Measurements from ENCODE around the gene ACTR3.

Gene ACTR3

GRCh38 chr2:113851640-113852039 lies 38.2 kb upstream of the ACTR3 start:
- no peak overlapping the region for H3K4me3 ChIP-seq (ENCODE audit: insufficient read depth, low read depth, low read length, poor library complexity, severe bottlenecking)
- no peak overlapping the region for H3K27ac ChIP-seq (ENCODE audit: insufficient read depth, low read length, poor library complexity, severe bottlenecking)
- no peaks in the 10 kb centered on the region for H3K27me3 ChIP-seq (replicated peaks; ENCODE audit: control insufficient read depth, insufficient read depth, low read length, poor library complexity, severe bottlenecking)
- H3K9me3 ChIP-seq (ENCODE audit: control insufficient read depth, low read length) = no peaks in the 10 kb centered on the region
- H3K4me1 ChIP-seq (ENCODE audit: control insufficient read depth, insufficient read depth, low read length, poor library complexity, severe bottlenecking) = no peaks in the 10 kb centered on the region
- DNase-seq = no peak
- H3K36me3 ChIP-seq (ENCODE audit: control insufficient read depth, insufficient read depth, low read length) = no peaks in the 10 kb centered on the region

GRCh38 chr2:113854208-113854607 lies 35.7 kb upstream of the ACTR3 start:
- Histone ChIP-seq H3K27me3 (replicated peaks; ENCODE audit: control insufficient read depth, insufficient read depth, low read length, poor library complexity, severe bottlenecking) (no peaks in the 10 kb centered on the region), H3K36me3 (ENCODE audit: control insufficient read depth, insufficient read depth, low read length) (no peaks in the 10 kb centered on the region), H3K9me3 (ENCODE audit: control insufficient read depth, low read length) (no peaks in the 10 kb centered on the region), H3K4me1 (ENCODE audit: control insufficient read depth, insufficient read depth, low read length, poor library complexity, severe bottlenecking) (no peaks in the 10 kb centered on the region), H3K27ac (ENCODE audit: insufficient read depth, low read length, poor library complexity, severe bottlenecking) (no peak overlapping the region), H3K4me3 (ENCODE audit: insufficient read depth, low read depth, low read length, poor library complexity, severe bottlenecking) (no peak overlapping the region)
- no peak for DNase-seq

- H3K27ac ChIP-seq (ENCODE audit: insufficient read depth, low read length, poor library complexity, severe bottlenecking) = no peak overlapping the region
- H3K9me3 ChIP-seq (ENCODE audit: control insufficient read depth, low read length) = no peaks in the 10 kb centered on the region
- H3K27me3 ChIP-seq (replicated peaks; ENCODE audit: control insufficient read depth, insufficient read depth, low read length, poor library complexity, severe bottlenecking) = no peaks in the 10 kb centered on the region
- H3K4me1 ChIP-seq (ENCODE audit: control insufficient read depth, insufficient read depth, low read length, poor library complexity, severe bottlenecking) = no peaks in the 10 kb centered on the region
- DNase-seq = no peak
- H3K36me3 ChIP-seq (ENCODE audit: control insufficient read depth, insufficient read depth, low read length) = no peaks in the 10 kb centered on the region
- no peak overlapping the region for H3K4me3 ChIP-seq (ENCODE audit: insufficient read depth, low read depth, low read length, poor library complexity, severe bottlenecking)
Measured at GRCh38 chr2:113854970-113855740, 34.7 kb upstream of the ACTR3 start.

- Histone ChIP-seq H3K9me3 (ENCODE audit: control insufficient read depth, low read length) (no peaks in the 10 kb centered on the region), H3K4me3 (ENCODE audit: insufficient read depth, low read depth, low read length, poor library complexity, severe bottlenecking) (no peak overlapping the region), H3K27me3 (replicated peaks; ENCODE audit: control insufficient read depth, insufficient read depth, low read length, poor library complexity, severe bottlenecking) (no peaks in the 10 kb centered on the region), H3K36me3 (ENCODE audit: control insufficient read depth, insufficient read depth, low read length) (no peaks in the 10 kb centered on the region), H3K27ac (ENCODE audit: insufficient read depth, low read length, poor library complexity, severe bottlenecking) (no peak overlapping the region), H3K4me1 (ENCODE audit: control insufficient read depth, insufficient read depth, low read length, poor library complexity, severe bottlenecking) (no peaks in the 10 kb centered on the region)
- DNase-seq = no peak
Measured at GRCh38 chr2:113857464-113857863, 32.4 kb upstream of the ACTR3 start.

- no peaks in the 10 kb centered on the region for H3K4me1 ChIP-seq (ENCODE audit: control insufficient read depth, insufficient read depth, low read length, poor library complexity, severe bottlenecking)
- no peak overlapping the region for H3K4me3 ChIP-seq (ENCODE audit: insufficient read depth, low read depth, low read length, poor library complexity, severe bottlenecking)
- no peaks in the 10 kb centered on the region for H3K27me3 ChIP-seq (replicated peaks; ENCODE audit: control insufficient read depth, insufficient read depth, low read length, poor library complexity, severe bottlenecking)
- DNase-seq = no peak
- no peaks in the 10 kb centered on the region for H3K36me3 ChIP-seq (ENCODE audit: control insufficient read depth, insufficient read depth, low read length)
- H3K9me3 ChIP-seq (ENCODE audit: control insufficient read depth, low read length) = no peaks in the 10 kb centered on the region
- no peak overlapping the region for H3K27ac ChIP-seq (ENCODE audit: insufficient read depth, low read length, poor library complexity, severe bottlenecking)
Measured at GRCh38 chr2:113858764-113859163, 31.1 kb upstream of the ACTR3 start.

- DNase-seq = no peak
- no peaks in the 10 kb centered on the region for H3K9me3 ChIP-seq (ENCODE audit: control insufficient read depth, low read length)
- no peak overlapping the region for H3K4me3 ChIP-seq (ENCODE audit: insufficient read depth, low read depth, low read length, poor library complexity, severe bottlenecking)
- H3K27ac ChIP-seq (ENCODE audit: insufficient read depth, low read length, poor library complexity, severe bottlenecking) = no peak overlapping the region
- H3K4me1 ChIP-seq (ENCODE audit: control insufficient read depth, insufficient read depth, low read length, poor library complexity, severe bottlenecking) = no peaks in the 10 kb centered on the region
- no peaks in the 10 kb centered on the region for H3K27me3 ChIP-seq (replicated peaks; ENCODE audit: control insufficient read depth, insufficient read depth, low read length, poor library complexity, severe bottlenecking)
- no peaks in the 10 kb centered on the region for H3K36me3 ChIP-seq (ENCODE audit: control insufficient read depth, insufficient read depth, low read length)
Measured at GRCh38 chr2:113861740-113862139, 28.1 kb upstream of the ACTR3 start.

GRCh38 chr2:113863144-113863543 lies 26.7 kb upstream of the ACTR3 start:
- H3K9me3 ChIP-seq (ENCODE audit: control insufficient read depth, low read length) = no peaks in the 10 kb centered on the region
- DNase-seq = no peak
- no peaks in the 10 kb centered on the region for H3K36me3 ChIP-seq (ENCODE audit: control insufficient read depth, insufficient read depth, low read length)
- no peak overlapping the region for H3K4me3 ChIP-seq (ENCODE audit: insufficient read depth, low read depth, low read length, poor library complexity, severe bottlenecking)
- no peak overlapping the region for H3K27ac ChIP-seq (ENCODE audit: insufficient read depth, low read length, poor library complexity, severe bottlenecking)
- H3K4me1 ChIP-seq (ENCODE audit: control insufficient read depth, insufficient read depth, low read length, poor library complexity, severe bottlenecking) = no peaks in the 10 kb centered on the region
- H3K27me3 ChIP-seq (replicated peaks; ENCODE audit: control insufficient read depth, insufficient read depth, low read length, poor library complexity, severe bottlenecking) = no peaks in the 10 kb centered on the region

- Histone ChIP-seq H3K27ac (ENCODE audit: insufficient read depth, low read length, poor library complexity, severe bottlenecking) (no peak overlapping the region), H3K27me3 (replicated peaks; ENCODE audit: control insufficient read depth, insufficient read depth, low read length, poor library complexity, severe bottlenecking) (no peaks in the 10 kb centered on the region), H3K4me1 (ENCODE audit: control insufficient read depth, insufficient read depth, low read length, poor library complexity, severe bottlenecking) (no peaks in the 10 kb centered on the region), H3K36me3 (ENCODE audit: control insufficient read depth, insufficient read depth, low read length) (no peaks in the 10 kb centered on the region), H3K4me3 (ENCODE audit: insufficient read depth, low read depth, low read length, poor library complexity, severe bottlenecking) (no peak overlapping the region), H3K9me3 (ENCODE audit: control insufficient read depth, low read length) (no peaks in the 10 kb centered on the region)
- no peak for DNase-seq
Measured at GRCh38 chr2:113867571-113867970, 22.3 kb upstream of the ACTR3 start.

- no peak overlapping the region for H3K27ac ChIP-seq (ENCODE audit: insufficient read depth, low read length, poor library complexity, severe bottlenecking)
- no peaks in the 10 kb centered on the region for H3K27me3 ChIP-seq (replicated peaks; ENCODE audit: control insufficient read depth, insufficient read depth, low read length, poor library complexity, severe bottlenecking)
- no peaks in the 10 kb centered on the region for H3K36me3 ChIP-seq (ENCODE audit: control insufficient read depth, insufficient read depth, low read length)
- H3K4me3 ChIP-seq (ENCODE audit: insufficient read depth, low read depth, low read length, poor library complexity, severe bottlenecking) = no peak overlapping the region
- no peak for DNase-seq
- H3K4me1 ChIP-seq (ENCODE audit: control insufficient read depth, insufficient read depth, low read length, poor library complexity, severe bottlenecking) = no peaks in the 10 kb centered on the region
- no peaks in the 10 kb centered on the region for H3K9me3 ChIP-seq (ENCODE audit: control insufficient read depth, low read length)
Measured at GRCh38 chr2:113869253-113869652, 20.6 kb upstream of the ACTR3 start.

GRCh38 chr2:113872201-113872600 lies 17.7 kb upstream of the ACTR3 start:
- peaks cover 6% of the 10 kb centered on the region for H3K4me1 ChIP-seq (ENCODE audit: control insufficient read depth, insufficient read depth, low read length, poor library complexity, severe bottlenecking)
- no peak for DNase-seq
- no peaks in the 10 kb centered on the region for H3K27me3 ChIP-seq (replicated peaks; ENCODE audit: control insufficient read depth, insufficient read depth, low read length, poor library complexity, severe bottlenecking)
- H3K27ac ChIP-seq (ENCODE audit: insufficient read depth, low read length, poor library complexity, severe bottlenecking) = no peak overlapping the region
- H3K36me3 ChIP-seq (ENCODE audit: control insufficient read depth, insufficient read depth, low read length) = no peaks in the 10 kb centered on the region
- no peaks in the 10 kb centered on the region for H3K9me3 ChIP-seq (ENCODE audit: control insufficient read depth, low read length)
- no peak overlapping the region for H3K4me3 ChIP-seq (ENCODE audit: insufficient read depth, low read depth, low read length, poor library complexity, severe bottlenecking)

Data from effector memory CD4-positive, alpha-beta T cell (primary cell).